ENCODE results near the gene LCNL1.

The LCNL1 gene

DNA sequence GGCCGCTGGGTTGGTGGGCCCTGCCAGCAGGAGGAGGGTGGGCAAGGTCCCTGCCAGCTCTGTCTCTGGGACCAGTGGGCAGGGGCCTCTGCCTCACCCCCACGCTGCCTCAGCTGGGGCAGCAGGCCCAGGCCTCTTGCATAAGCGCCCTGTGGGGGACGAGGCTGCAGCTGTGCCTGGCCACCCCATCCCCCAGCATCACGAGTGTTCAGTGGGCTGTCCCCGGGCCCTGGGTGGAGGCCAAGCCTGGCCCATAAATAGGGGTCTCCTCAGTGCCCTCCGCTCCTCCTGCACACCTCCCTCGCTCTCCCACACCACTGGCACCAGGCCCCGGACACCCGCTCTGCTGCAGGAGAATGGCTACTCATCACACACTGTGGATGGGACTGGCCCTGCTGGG lies 5.6 kb upstream of the LCNL1 start, which contains the start of gene PTGDS:
PTGDS (plus strand) TSS at position 282 of the 400 bp plus-strand sequence; CDS start at position 357, 75 bp downstream.
- no peak for DNase-seq

DNA sequence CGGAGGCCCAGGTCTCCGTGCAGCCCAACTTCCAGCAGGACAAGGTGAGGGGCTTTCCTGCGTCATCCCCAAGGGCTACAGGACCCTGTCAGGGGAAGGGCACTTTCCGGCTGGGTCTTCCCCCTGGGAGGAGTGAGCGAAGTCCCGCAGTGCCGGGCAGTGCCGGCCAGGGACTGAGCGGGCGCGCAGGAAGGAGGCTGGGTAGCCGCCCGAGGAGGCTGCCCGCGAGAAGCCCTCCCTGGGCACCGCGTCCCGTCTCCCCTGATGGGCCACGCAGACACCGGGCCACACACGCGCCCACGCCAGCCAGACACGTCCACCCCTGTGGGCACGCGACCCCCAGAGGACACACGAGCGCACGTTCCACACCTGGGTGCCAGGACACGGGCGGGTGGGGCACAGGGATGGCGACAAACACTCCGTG lies 5.1 kb upstream of the LCNL1 start:
- peak; percentile 70 for DNase-seq

DNA sequence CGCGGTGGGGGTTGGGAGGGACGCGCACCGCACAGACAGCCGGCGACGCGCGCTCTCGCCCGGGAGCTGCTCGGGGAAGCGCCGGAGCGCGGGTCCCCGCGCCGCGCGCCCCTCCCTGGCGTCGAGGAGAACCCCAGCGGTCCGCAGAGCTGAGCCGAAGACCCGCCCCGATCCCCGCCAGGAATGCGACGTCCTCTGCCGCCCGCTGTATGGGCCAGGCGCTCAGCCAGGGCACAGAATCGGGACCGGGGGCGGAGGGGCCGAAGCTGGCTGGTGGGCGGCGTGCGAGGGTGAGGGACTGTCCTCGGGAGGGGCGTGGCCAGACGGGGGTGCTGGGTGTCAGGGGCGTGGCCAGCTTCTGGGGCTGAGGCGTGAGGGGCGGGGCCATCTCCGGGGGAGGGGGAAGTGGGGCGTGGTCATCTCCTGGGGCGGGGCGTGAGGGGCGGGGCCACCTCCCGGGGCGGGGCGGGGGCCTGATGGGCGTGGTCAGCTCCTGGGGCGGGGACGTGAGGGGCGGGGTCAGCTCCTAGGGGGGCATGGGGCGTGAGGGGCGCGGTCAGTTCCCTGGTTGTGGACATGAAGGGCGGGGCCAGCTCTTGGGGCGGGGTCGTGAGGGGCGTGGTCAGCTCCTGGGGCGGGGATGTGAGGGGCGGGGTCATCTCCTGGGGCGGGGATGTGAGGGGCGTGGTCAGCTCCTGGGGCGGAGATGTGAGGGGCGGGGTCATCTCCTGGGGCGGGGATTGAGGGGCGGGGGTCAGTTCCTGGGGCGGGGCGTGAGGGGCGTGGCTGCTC lies 4.5 kb upstream of the LCNL1 start:
- DNase-seq: peak; percentile 90

DNA sequence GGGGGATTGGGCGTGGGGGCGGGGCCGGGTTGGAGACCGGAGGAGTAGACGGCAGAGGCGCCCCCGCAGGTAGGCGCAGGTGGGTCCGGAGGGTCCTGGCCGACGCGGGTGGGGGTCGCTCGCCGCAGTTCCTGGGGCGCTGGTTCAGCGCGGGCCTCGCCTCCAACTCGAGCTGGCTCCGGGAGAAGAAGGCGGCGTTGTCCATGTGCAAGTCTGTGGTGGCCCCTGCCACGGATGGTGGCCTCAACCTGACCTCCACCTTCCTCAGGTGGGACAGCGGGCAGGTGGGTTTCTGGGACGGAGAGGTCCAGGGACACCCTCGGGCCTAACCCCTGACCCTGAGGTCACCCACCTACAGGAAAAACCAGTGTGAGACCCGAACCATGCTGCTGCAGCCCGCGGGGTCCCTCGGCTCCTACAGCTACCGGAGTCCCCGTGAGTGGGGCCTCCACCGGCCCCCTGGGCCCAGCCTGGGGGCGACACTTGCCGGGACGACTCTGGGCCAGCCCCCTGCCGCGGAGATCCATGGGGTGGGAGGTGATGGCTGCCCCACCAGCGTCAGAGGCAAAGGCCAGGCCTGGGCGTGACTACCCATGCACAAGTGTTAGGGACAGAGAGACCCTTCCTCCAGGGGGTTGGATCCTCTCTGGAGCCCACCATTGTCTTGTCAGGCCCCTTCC lies 3.8 kb upstream of the LCNL1 start:
- no peak for DNase-seq

GRCh38 chr9:136979769-136980587 lies 2.8 kb upstream of the LCNL1 start:
- DNase-seq: no peak

DNA sequence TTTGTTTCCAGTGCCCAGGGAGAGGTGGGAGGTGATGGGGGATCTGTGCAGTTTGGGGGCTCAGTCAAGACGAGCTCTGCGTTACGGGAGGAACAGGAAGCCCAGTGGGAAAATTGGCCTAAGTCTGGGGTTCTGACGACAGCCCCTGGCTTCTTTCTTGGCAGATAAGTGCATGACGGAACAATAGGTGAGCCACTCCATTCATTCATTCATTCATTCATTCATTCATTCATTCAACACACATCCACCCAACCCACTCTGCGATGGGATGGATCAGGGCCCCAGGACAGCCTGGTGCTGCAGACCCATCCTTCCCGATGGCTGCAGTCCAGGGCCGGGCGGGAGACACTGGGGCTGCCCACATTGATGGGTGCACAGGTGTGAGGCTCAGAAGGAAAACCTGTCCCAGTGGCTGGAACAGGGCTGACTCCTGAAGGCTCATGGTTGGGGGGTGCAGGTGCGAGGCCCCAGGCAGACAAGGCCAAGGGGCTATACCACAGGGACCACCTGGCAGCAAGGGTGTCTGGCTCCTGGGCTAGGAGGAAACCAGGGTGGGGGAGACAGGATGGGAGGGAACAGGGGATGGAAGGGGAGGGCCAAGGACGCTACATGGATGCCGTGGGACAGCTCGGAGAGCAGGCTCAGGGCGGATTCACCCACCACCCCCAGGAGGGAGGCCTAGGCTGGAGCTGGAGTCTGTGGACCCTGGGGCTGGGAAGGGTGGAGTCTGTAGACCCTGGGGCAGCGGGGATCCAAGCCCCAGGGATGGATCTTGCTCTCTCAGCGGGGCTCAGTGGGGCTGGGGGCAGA lies 1.9 kb upstream of the LCNL1 start:
- DNase-seq: no peak

DNA sequence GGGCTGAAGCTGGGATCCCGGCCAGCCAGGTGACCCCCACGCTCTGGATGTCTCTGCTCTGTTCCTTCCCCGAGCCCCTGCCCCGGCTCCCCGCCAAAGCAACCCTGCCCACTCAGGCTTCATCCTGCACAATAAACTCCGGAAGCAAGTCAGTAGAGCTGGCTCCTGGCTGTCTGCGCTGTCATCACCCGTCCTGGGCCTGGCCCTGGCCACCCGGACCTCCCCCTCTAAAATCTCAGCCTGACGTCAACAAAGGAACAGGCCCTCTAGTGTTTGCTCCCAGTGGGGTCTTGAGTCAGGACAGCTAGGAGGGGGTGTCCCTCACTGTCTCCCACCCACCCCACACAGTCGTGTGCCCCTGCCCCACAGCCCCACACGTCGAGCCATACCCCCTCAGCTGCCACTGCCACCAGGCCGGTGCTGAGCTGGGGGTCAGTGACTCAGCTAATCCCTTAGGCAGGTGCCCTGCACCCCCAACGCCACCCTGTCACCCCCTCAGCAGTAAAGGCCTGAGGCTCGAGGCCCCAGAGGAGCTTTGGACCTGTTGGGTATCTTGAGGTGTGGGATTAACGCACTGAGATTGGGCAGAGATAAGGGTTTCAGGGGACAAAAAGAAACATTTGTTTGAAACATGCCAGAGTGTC lies 1.1 kb upstream of the LCNL1 start:
- DNase-seq: no peak

- no peak for DNase-seq
These were observed 374 bp downstream of the LCNL1 start for GRCh38 chr9:136983167-136983566.

DNA sequence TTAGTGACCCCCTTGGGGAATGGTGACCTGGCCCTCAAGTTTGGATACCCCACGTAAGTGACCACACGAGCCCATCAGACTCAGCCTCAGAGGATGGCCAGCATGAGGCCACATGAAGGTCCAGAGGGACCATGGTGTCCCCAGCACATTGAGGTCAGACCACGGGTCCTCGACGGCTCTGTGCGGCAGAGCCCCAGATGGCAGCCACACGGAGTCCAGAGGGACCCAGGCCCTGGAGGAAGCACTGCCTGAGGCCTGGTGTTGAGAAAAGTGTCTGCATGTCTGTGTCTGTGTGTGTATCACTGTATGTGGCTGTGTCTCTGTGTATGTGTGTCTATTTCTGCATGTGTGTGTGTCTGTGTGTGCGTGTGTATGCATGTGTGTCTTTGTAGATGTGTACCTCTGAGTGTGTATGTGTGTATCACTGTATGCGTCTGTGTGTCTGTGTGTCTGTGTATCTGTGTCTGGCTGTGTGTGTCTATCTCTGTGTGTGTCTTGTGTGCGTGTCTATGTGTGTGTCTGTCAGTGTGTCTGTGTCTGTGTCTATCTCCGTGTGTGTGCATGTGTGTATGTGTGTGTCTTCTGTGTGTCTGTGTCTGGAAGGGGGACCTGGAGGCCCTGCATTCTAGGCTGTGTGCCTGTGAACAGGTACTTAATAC lies 992 bp downstream of the LCNL1 start:
- DNase-seq: no peak

GRCh38 chr9:136984464-136985026 lies 1.8 kb downstream of the LCNL1 start:
- no peak for DNase-seq

DNA sequence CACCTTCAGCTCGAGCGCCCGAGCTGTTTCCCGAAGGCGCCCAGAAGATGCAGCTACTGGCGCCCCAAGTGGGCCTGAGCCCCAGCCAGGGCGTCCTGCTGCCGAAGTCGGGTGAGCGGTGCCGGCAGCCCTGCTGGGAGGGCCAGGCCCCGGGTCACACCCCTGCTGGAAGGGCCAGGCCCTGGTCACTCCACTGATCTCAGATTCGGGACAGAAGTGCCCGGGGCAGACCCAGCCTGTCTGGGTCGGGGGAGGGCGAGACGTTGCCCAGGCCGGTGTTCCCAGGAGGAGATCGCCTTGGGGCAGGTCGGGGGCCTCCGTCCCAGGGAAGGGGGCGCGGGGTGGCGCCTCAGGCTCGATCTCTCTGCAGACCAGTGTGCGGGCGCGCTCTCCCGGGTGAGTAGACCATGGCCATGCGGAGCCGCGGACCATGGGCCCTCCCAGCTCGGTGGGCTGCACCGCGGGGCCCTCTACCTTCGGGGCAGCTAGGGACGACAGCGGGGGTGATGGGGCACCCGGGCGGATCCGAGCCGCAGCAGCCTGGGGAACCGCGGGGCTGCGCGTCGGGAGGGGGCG lies 2.3 kb downstream of the LCNL1 start:
- no peak for DNase-seq

- no peak for DNase-seq
These were observed 3.1 kb downstream of the LCNL1 start for GRCh38 chr9:136985853-136986252.

- DNase-seq: no peak
These were observed 6.1 kb downstream of the LCNL1 start for GRCh38 chr9:136988872-136989271.

- DNase-seq: no peak
These were observed 7.6 kb downstream of the LCNL1 start for GRCh38 chr9:136990242-136990911.

DNA sequence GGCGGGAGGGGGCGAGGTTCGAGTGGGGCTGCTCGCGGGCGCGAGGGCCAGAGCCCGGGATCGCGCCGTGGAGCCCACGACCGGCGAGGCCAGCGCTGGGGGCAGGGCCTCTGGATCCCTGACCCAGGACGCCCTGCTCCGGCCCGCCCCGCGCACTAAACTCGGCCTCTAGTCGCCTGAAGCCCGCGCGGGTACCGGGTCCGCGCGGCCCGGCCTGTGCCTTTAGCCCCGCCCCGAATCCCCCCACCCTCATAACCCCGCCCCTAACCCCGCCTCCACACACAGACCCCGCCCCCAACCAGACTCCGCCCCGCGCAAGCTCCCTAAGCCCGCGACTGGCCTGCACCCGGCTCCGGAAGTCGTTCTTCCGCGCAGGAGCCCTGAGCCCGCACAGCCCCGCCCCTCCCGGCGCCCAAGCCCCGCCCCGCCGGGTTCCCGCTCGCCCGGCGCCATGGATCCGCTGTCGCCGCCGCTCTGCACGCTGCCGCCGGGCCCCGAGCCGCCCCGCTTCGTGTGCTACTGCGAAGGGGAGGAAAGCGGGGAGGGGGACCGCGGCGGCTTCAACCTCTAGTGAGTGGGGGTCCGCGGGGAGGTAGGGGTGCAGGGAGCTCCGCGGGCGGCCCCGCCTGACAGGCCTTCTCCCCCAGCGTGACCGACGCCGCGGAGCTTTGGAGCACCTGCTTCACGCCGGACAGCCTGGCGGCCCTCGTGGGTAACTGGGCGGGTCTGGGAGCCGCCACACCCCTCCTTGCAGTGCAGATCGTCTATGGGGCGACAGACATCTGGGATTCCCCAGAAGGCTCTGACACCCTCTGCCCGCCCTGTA lies 9.4 kb downstream of the LCNL1 start, which contains the start of gene PAXX:
PAXX (plus strand) TSS at position 430 of the 826 bp plus-strand sequence; CDS start at position 452, 22 bp downstream.
- DNase-seq: peak; percentile 95

DNA sequence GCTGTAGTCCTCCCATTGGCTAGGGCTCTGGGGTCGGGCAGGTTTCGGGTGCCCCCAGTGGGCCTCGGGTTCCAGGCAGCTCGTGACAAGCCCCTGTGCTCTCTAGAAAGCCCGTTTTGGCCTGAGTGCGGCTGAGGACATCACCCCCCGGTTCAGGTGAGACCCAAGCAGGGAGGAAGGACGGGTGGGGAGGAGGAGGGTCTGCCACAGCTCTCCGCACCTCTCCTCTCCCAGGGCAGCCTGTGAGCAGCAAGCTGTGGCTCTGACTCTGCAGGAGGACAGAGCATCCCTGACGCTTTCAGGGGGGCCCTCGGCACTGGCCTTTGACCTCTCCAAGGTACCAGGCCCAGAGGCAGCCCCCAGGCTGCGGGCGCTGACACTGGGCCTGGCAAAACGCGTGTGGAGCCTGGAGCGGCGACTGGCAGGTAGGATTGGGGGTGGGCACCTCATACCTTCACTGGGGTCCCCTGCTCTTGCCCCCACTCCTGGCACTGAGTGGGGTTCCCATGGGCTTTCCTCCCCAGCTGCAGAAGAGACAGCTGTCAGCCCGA lies 10.1 kb downstream of the LCNL1 start:
- DNase-seq: no peak

DNA sequence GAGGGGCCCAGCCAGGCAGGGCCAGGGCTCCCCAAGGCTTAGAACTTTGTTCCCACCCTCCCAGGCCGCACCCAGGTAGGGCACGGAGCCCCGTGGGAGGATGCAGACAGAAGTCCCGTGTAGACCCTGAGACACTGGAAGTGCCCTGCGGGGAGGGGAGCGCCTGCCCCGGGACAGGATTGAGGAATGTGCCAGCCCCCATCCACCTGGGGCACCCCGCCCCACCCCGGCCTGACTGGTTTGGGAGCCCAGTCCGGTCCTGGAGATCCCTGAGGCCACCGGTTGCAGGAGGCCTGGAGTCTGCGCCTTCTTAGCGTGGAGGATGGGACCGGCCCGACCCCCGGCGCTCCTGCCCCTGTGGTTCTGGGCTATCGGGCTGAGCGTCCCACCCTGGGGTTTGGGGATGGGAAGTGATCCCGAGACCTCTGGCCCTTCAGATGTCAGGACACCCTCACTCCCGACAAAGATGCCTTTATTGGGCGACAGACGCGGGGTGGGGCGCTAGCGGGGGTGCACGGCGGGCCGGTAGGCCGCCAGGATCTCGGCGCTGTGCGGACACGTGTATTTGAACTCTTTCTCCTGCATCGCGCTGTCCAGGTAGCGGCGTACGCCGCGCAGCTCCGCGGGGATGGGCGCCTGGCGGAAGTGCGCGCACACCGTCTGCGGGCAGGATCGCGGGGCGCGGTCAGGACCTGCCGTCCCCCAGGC lies 11.5 kb downstream of the LCNL1 start:
- no peak for DNase-seq

- DNase-seq: peak; percentile 82
These were observed 12.1 kb downstream of the LCNL1 start for GRCh38 chr9:136994888-136995230.
